SHP77 (cell line): ENCODE measurements around the gene SAMD7.

Experiments used
- DNase-seq, 2 experiments: peaks; one replicate each; lab custom pipeline; 2025; lab: John Stamatoyannopoulos, UW

The SAMD7 gene

GRCh38 chr3:169966951-169967915 lies 55.9 kb downstream of the SAMD7 start:
- DNase-seq = no peak

- no peak for DNase-seq
Measured at GRCh38 chr3:169968224-169968885, 57.0 kb downstream of the SAMD7 start.

GRCh38 chr3:169969174-169970095 lies 58.1 kb downstream of the SAMD7 start:
- no peak for DNase-seq

- no peak for DNase-seq
Measured at GRCh38 chr3:169970847-169971246, 59.5 kb downstream of the SAMD7 start.

GRCh38 chr3:169971522-169971921 lies 60.1 kb downstream of the SAMD7 start:
- no peak for DNase-seq

- DNase-seq = no peak
Measured at GRCh38 chr3:169980055-169980454, 68.7 kb downstream of the SAMD7 start.

- DNase-seq = no peak
Measured at GRCh38 chr3:169984292-169984691, 72.9 kb downstream of the SAMD7 start.
